Esophagus squamous epithelium (tissue), 5 donors: ENCODE data around the gene RBM20. TPM values are rescaled to one million over a fixed set of nuclear protein-coding genes. Genes with fewer than 3 reads are reported as not detected.

Source experiments
- DNase-seq: peaks from one replicate; lab custom pipeline; 2025; lab: John Stamatoyannopoulos, UW
- H3K27ac ChIP-seq, 4 donors: fragments of 200-600 bp; sonication (generic); one replicate each; pipeline ENCODE4 v1.5.1; 2016 to 2019; ENCODE audit warnings: mild to moderate bottlenecking in 1 of 4
- H3K27me3 ChIP-seq, 4 donors: fragments of 200-600 bp; sonication (generic); 1 replicate in 3 of 4; 2 replicates in 1 of 4; pipeline versions ENCODE4 v1.5.1 to v1.6.0; 2017 to 2021; ENCODE audit warnings: antibody characterized with exemption in 1 of 4
- H3K36me3 ChIP-seq, 3 donors: fragments of 200-600 bp; sonication (generic); one replicate each; pipeline ENCODE4 v1.5.1; 2016 to 2019
- H3K4me1 ChIP-seq, 3 donors: fragments of 200-600 bp; sonication (generic); one replicate each; pipeline ENCODE4 v1.5.1; 2017 to 2019
- H3K4me3 ChIP-seq, 4 donors: fragments of 200-600 bp; sonication (generic); 1 replicate in 3 of 4; 2 replicates in 1 of 4; pipeline ENCODE4 v1.5.1; 2016 to 2019; ENCODE audit warnings: mild to moderate bottlenecking in 2 of 4, moderate library complexity in 1 of 4
- H3K9me3 ChIP-seq, 3 donors: fragments of 200-600 bp; sonication (generic); one replicate each; pipeline ENCODE4 v1.5.1; 2016 to 2019
- POLR2A ChIP-seq, 4 donors: fragments of 450-650 bp; IDR thresholded peaks; one replicate each; pipeline ENCODE4 v1.6.1; 2017; ENCODE audit warnings: antibody characterized with exemption in 4 of 4, mild to moderate bottlenecking in 4 of 4, moderate library complexity in 3 of 4
- WGBS, 2 donors: methylation state at CpG; one replicate each; pipeline ENCODE4 v1.1.5; 2018; 5-methylcytosine and 5-hydroxymethylcytosine counted together
- intact Hi-C: fragments of 100-400 bp; cut with DNase I; formaldehyde crosslinking; loops from one replicate; pipeline ENCODE4 v1.15.0; 2022
- total RNA-seq, 4 donors: library from RNA; depleted of rRNA; stranded (reverse); fragments of >200 nt; gene quantifications; one replicate each; pipeline ENCODE4 v1.1.0, GENCODE V29; 2016
- TF ChIP-seq, protein P1 (sequence below), 6 experiments: fragments of 450-650 bp in 4 of 6; fragments of 200-600 bp in 2 of 6; sonication (generic) in 2 of 6; IDR thresholded peaks; one replicate each; pipeline ENCODE4 v1.5.1; 2016 to 2019; ENCODE audit warnings: antibody characterized with exemption in 6 of 6, mild to moderate bottlenecking in 4 of 6, moderate library complexity in 4 of 6
- donor health status: DM: yes; HTN: yes; CAD: no.

RBM20 gene
- total RNA-seq, 4 donors from 2014 or later, result 2.1 to 10.3 (median 3.7) TPM

DNA sequence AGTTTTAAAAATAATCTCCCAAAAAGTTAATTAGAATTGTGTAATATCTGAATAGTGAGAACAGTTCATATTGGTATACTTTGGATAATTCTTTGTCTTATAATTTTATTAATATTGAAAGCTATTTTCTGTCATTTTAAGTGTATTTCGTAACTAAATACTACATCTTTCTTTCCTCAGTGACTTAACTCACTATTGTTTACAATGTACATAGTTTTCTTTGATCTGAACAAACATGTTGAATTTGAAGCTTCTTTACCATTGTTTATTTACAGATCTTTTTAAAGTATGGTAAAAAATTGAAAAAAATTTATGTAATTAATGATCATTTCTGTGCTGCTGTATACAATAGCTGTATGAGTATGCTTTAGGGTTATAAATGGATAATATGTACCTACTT lies 232.7 kb downstream of the RBM20 start:
- intact Hi-C loops, result loop anchor here (10.0 kb wide), 1 partner anchor 72 kb away; no protein-coding TSS in a partner anchor
- Histone ChIP-seq H3K9me3 (no peaks in the 10 kb centered on the region), H3K4me3 (no peak overlapping the region), H3K27ac (peak overlapping the region in 1 of 4 donors; percentile 16), H3K4me1 (peaks cover 6 to 77% (median 11%) of the 10 kb centered on the region in 3 donors), H3K36me3 (peaks cover 0 to 59% (median 3%) of the 10 kb centered on the region in 3 donors), H3K27me3 (no peaks in the 10 kb centered on the region)
- 92 to 97% methylated on average over 1 of the region's 1 CpG for WGBS, 2 donors
- TF ChIP-seq POLR2A (IDR thresholded peaks at IDR 0.05), result no peak
- DNase-seq, result no peak

DNA sequence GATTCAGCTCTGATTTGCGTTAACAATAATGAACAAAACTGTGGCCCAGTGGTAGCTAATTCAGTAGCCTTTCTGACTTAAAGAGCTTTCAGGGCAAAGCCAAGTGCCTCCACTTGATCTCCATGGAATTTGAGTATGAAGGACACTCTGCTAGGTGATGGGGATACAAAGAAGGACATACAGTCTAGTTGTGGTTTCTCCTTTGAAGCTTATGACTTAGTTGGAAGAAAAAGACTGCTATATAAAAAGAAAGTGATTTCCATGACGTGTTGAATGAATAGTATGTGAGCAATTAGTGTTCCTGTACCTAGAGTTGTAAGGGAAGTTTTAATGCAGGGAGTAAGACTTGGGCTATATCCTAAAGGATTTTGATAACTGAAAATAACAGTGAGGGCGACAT lies 235.9 kb downstream of the RBM20 start:
- TF ChIP-seq, protein P1, sequence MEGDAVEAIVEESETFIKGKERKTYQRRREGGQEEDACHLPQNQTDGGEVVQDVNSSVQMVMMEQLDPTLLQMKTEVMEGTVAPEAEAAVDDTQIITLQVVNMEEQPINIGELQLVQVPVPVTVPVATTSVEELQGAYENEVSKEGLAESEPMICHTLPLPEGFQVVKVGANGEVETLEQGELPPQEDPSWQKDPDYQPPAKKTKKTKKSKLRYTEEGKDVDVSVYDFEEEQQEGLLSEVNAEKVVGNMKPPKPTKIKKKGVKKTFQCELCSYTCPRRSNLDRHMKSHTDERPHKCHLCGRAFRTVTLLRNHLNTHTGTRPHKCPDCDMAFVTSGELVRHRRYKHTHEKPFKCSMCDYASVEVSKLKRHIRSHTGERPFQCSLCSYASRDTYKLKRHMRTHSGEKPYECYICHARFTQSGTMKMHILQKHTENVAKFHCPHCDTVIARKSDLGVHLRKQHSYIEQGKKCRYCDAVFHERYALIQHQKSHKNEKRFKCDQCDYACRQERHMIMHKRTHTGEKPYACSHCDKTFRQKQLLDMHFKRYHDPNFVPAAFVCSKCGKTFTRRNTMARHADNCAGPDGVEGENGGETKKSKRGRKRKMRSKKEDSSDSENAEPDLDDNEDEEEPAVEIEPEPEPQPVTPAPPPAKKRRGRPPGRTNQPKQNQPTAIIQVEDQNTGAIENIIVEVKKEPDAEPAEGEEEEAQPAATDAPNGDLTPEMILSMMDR (IDR thresholded peaks at IDR 0.05), result no peak
- H3K27me3 ChIP-seq, result no peaks in the 10 kb centered on the region
- no peak for DNase-seq
- 58 to 68% methylated on average over 3 of the region's 3 CpGs for WGBS, 2 donors
- H3K27ac ChIP-seq, result peak overlapping the region in 1 of 4 donors; percentile 55
- intact Hi-C loops, result loop anchor here (10.0 kb wide), 1 partner anchor 575 kb away; the partner anchor contains the start of gene SMNDC1
- no peak overlapping the region for H3K4me3 ChIP-seq
- no peaks in the 10 kb centered on the region for H3K9me3 ChIP-seq
- H3K36me3 ChIP-seq, result peaks cover 0 to 91% (median 3%) of the 10 kb centered on the region in 3 donors
- H3K4me1 ChIP-seq, result peaks cover under 1 to 92% (median 11%) of the 10 kb centered on the region in 3 donors

DNA sequence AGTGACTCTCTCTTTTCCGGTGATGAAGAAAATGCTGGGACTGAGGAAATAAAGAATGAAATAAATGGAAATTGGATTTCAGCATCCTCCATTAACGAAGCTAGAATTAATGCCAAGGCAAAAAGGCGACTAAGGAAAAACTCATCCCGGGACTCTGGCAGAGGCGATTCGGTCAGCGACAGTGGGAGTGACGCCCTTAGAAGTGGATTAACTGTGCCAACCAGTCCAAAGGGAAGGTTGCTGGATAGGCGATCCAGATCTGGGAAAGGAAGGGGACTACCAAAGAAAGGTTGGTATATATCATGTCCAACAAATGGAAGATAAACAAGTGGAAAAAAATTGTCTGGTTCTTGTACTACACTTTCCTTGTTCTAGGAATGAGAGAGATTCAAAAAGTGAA lies 237.1 kb downstream of the RBM20 start:
- TF ChIP-seq, protein P1 (IDR thresholded peaks at IDR 0.05), result no peak
- no peak for TF ChIP-seq POLR2A (IDR thresholded peaks at IDR 0.05)
- Histone ChIP-seq H3K9me3 (no peaks in the 10 kb centered on the region), H3K27ac (peak overlapping the region in 3 of 4 donors; percentile 4 to 55 (median 12)), H3K27me3 (no peaks in the 10 kb centered on the region), H3K36me3 (peaks cover 0 to 100% (median 3%) of the 10 kb centered on the region in 3 donors), H3K4me1 (peaks cover 0 to 89% (median 11%) of the 10 kb centered on the region in 3 donors), H3K4me3 (no peak overlapping the region)
- intact Hi-C loops, result loop anchor here (10.0 kb wide), 1 partner anchor 576 kb away; the partner anchor contains the start of gene SMNDC1
- 86 to 87% methylated on average over 9 of the region's 9 CpGs for WGBS, 2 donors
- no peak for DNase-seq

DNA sequence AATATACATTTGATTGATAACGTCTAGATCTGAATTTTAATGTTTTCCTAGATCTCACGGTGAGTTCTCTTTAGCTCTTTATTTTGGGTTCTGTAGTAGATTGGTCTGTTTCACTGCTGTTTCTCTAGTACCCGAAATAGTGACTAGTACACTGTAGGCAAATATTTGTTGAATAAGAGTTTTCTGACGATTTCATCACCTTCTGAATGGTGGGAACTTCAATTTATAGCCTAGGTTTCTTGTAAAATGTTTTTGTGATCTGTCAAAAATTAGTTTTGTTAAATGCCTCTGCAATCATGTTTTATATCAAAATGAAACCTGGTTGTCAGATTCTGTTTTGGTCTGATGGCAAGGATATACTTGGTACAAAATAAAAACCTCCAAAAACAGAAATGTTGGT lies 237.8 kb downstream of the RBM20 start:
- H3K27ac ChIP-seq, result peak overlapping the region in 1 of 4 donors; percentile 55
- TF ChIP-seq POLR2A (IDR thresholded peaks at IDR 0.05), result no peak
- TF ChIP-seq, protein P1 (IDR thresholded peaks at IDR 0.05), result no peak
- peaks cover 1 to 100% (median 3%) of the 10 kb centered on the region in 3 donors for H3K36me3 ChIP-seq
- intact Hi-C loops, result loop anchor here (10.0 kb wide), 1 partner anchor 577 kb away; the partner anchor contains the start of gene SMNDC1
- peaks cover 0 to 87% (median 11%) of the 10 kb centered on the region in 3 donors for H3K4me1 ChIP-seq
- H3K9me3 ChIP-seq, result no peaks in the 10 kb centered on the region
- 63% methylated on average over 4 of the region's 4 CpGs for WGBS, 2 donors
- DNase-seq, result no peak
- no peaks in the 10 kb centered on the region for H3K27me3 ChIP-seq
- H3K4me3 ChIP-seq, result no peak overlapping the region

DNA sequence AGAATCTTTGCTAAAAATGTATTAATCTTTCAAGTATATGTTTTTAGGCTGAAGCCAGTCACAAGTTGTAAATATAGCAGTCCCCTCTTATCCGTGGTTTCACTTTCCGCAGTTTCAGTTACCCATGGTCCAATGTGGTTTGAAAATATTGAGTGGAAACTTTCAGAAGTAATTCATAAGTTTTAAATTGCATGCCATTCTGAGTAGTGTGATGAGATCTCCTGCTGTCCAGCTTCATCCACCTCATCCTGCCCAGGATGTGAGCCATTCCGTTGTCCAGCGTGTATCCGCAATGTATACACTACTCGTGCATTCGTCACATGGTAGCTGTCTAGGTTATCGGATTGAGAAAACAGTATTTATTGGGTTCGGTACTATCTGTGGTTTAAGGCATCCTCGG lies 239.8 kb downstream of the RBM20 start:
- peak overlapping the region in 1 of 4 donors; percentile 13 for H3K4me3 ChIP-seq
- H3K9me3 ChIP-seq, result no peaks in the 10 kb centered on the region
- no peak for DNase-seq
- TF ChIP-seq, protein P1 (IDR thresholded peaks at IDR 0.05), result no peak
- TF ChIP-seq POLR2A (IDR thresholded peaks at IDR 0.05), result no peak
- intact Hi-C loops, result loop anchor here (10.0 kb wide), 1 partner anchor 579 kb away; the partner anchor contains the start of gene SMNDC1
- peaks cover 0 to 67% (median under 1%) of the 10 kb centered on the region in 3 donors for H3K4me1 ChIP-seq
- H3K27ac ChIP-seq, result peak overlapping the region in 2 of 4 donors; percentile 4 to 32
- no peaks in the 10 kb centered on the region for H3K27me3 ChIP-seq
- 81 to 86% methylated on average over 10 of the region's 10 CpGs for WGBS, 2 donors
- peaks cover 3 to 100% (median 6%) of the 10 kb centered on the region in 3 donors for H3K36me3 ChIP-seq
